ENCODE measurements around the gene CYP4Z1.
"Not testable (repeated sequence)": the region's sequence is repeated elsewhere in the genome, so short reads cannot be mapped to it uniquely, and the experiment has no call there.

DNA sequence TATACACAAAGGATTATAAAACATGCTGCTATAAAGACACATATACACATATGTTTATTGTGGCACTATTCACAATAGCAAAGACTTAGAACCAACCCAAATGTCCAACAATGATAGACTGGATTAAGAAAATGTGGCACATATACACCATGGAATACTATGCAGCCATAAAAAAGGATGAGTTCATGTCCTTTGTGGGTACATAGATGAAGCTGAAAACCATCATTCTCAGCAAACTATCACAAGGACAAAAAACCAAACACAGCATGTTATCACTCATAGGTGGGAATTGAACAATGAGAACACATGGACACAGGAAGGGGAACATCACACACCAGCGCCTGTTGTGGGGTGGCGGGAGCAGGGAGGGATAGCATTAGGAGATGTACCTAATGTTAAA lies 60.0 kb downstream of the CYP4Z1 start:
- TF ChIP-seq, protein P1, sequence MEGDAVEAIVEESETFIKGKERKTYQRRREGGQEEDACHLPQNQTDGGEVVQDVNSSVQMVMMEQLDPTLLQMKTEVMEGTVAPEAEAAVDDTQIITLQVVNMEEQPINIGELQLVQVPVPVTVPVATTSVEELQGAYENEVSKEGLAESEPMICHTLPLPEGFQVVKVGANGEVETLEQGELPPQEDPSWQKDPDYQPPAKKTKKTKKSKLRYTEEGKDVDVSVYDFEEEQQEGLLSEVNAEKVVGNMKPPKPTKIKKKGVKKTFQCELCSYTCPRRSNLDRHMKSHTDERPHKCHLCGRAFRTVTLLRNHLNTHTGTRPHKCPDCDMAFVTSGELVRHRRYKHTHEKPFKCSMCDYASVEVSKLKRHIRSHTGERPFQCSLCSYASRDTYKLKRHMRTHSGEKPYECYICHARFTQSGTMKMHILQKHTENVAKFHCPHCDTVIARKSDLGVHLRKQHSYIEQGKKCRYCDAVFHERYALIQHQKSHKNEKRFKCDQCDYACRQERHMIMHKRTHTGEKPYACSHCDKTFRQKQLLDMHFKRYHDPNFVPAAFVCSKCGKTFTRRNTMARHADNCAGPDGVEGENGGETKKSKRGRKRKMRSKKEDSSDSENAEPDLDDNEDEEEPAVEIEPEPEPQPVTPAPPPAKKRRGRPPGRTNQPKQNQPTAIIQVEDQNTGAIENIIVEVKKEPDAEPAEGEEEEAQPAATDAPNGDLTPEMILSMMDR (IDR thresholded peaks at IDR 0.05): not testable (repeated sequence)
- TF ChIP-seq POLR2A (IDR thresholded peaks at IDR 0.05): not testable (repeated sequence)

Measured in adrenal gland (tissue), 5 donors.